Tibial artery (tissue), 4 donors: Measurements from ENCODE around the gene RAB30.

Experiments
- DNase-seq, 2 donors: peaks; one replicate each; pipeline ENCODE4 v3.0.0-alpha.2; 2019
- H3K27ac ChIP-seq, 2 donors: fragments of 200-600 bp; sonication (generic) in 1 of 2; 1 replicate in 1 of 2; 2 replicates in 1 of 2; pipeline ENCODE4 v1.5.1; 2018 to 2019; ENCODE audit warnings: mild to moderate bottlenecking in 1 of 2
- H3K27me3 ChIP-seq, 2 donors: fragments of 200-600 bp; sonication (generic) in 1 of 2; one replicate each; pipeline versions ENCODE4 v1.5.1 to v1.6.0; 2016 to 2019
- H3K36me3 ChIP-seq, 3 donors: fragments of 200-600 bp; sonication (generic) in 2 of 3; one replicate each; pipeline ENCODE4 v1.5.1; 2016 to 2019; ENCODE audit warnings: mild to moderate bottlenecking in 2 of 3
- H3K4me1 ChIP-seq, 4 donors: fragments of 200-600 bp; sonication (generic) in 2 of 4; 1 replicate in 3 of 4; 2 replicates in 1 of 4; pipeline ENCODE4 v1.5.1; 2016 to 2019
- H3K4me3 ChIP-seq, 2 donors: fragments of 200-600 bp; sonication (generic) in 1 of 2; 1 replicate in 1 of 2; 2 replicates in 1 of 2; pipeline ENCODE4 v1.5.1; 2018 to 2019; ENCODE audit warnings: mild to moderate bottlenecking in 2 of 2
- H3K9me3 ChIP-seq, 3 donors: fragments of 200-600 bp; sonication (generic) in 1 of 3; one replicate each; pipeline ENCODE4 v1.5.1; 2016 to 2019
- intact Hi-C: fragments of 100-400 bp; cut with DNase I; formaldehyde crosslinking; loops from one replicate; pipeline ENCODE4 v1.15.0; 2023; ENCODE audit warnings: low total_unique reads
- TF ChIP-seq, protein P1 (sequence below), 2 experiments: fragments of 200-600 bp in 1 of 2; fragments of 450-650 bp in 1 of 2; IDR thresholded peaks; one replicate each; pipeline ENCODE4 v1.5.1; 2017 to 2019; ENCODE audit warnings: antibody characterized with exemption in 2 of 2, mild to moderate bottlenecking in 1 of 2, moderate library complexity in 1 of 2

RAB30 gene

GRCh38 chr11:82980292-82980691, 91.4 kb downstream of the RAB30 start:
- peaks cover 0 to 26% (median 22%) of the 10 kb centered on the region in 3 donors for H3K36me3 ChIP-seq
- TF ChIP-seq, protein P1, sequence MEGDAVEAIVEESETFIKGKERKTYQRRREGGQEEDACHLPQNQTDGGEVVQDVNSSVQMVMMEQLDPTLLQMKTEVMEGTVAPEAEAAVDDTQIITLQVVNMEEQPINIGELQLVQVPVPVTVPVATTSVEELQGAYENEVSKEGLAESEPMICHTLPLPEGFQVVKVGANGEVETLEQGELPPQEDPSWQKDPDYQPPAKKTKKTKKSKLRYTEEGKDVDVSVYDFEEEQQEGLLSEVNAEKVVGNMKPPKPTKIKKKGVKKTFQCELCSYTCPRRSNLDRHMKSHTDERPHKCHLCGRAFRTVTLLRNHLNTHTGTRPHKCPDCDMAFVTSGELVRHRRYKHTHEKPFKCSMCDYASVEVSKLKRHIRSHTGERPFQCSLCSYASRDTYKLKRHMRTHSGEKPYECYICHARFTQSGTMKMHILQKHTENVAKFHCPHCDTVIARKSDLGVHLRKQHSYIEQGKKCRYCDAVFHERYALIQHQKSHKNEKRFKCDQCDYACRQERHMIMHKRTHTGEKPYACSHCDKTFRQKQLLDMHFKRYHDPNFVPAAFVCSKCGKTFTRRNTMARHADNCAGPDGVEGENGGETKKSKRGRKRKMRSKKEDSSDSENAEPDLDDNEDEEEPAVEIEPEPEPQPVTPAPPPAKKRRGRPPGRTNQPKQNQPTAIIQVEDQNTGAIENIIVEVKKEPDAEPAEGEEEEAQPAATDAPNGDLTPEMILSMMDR (IDR thresholded peaks at IDR 0.05): no peak
- no peaks in the 10 kb centered on the region for H3K9me3 ChIP-seq
- H3K27me3 ChIP-seq: no peaks in the 10 kb centered on the region
- intact Hi-C loops: no loop called here
- peaks cover 0 to 57% (median 20%) of the 10 kb centered on the region in 4 donors for H3K4me1 ChIP-seq
- H3K27ac ChIP-seq: peak overlapping the region; percentile 62 to 70
- no peak overlapping the region for H3K4me3 ChIP-seq
- DNase-seq: no peak

DNA sequence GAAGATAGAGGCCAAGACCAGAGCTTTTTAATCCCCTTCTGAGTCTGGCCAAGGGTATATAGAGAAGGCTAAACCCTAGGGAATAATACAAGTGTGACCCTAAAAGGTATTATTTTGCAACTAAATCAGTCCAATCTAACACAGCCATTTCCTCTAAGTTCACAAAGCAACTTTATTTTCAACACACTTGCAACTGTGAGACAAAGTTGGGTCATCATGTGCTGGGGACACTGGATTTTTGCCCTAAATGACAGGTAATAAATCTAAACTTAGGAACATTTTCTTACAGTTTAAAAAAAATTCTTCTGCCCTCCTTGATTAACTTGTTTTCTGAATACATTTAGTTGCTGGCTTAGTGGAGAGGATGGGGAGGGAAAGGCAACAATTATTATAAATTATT, 91.9 kb downstream of the RAB30 start:
- no peak for DNase-seq
- intact Hi-C loops: no loop called here

GRCh38 chr11:82978422-82979099, 93.1 kb downstream of the RAB30 start:
- no peak overlapping the region for H3K4me3 ChIP-seq
- H3K27me3 ChIP-seq: no peaks in the 10 kb centered on the region
- TF ChIP-seq, protein P1 (IDR thresholded peaks at IDR 0.05): no peak
- peaks cover 0 to 57% (median 20%) of the 10 kb centered on the region in 4 donors for H3K4me1 ChIP-seq
- intact Hi-C loops: no loop called here
- H3K27ac ChIP-seq: peak overlapping the region; percentile 62 to 70
- H3K9me3 ChIP-seq: no peaks in the 10 kb centered on the region
- peaks cover 0 to 16% (median 13%) of the 10 kb centered on the region in 3 donors for H3K36me3 ChIP-seq
- DNase-seq: no peak

More for the DNA sequence above, 91.9 kb downstream of the RAB30 start:
- no peaks in the 10 kb centered on the region for H3K27me3 ChIP-seq
- peaks cover 0 to 57% (median 20%) of the 10 kb centered on the region in 4 donors for H3K4me1 ChIP-seq
- H3K36me3 ChIP-seq: peaks cover 0 to 24% (median 22%) of the 10 kb centered on the region in 3 donors
- peak overlapping the region; percentile 62 to 70 for H3K27ac ChIP-seq
- H3K9me3 ChIP-seq: no peaks in the 10 kb centered on the region
- TF ChIP-seq, protein P1 (IDR thresholded peaks at IDR 0.05): no peak
- no peak overlapping the region for H3K4me3 ChIP-seq

DNA sequence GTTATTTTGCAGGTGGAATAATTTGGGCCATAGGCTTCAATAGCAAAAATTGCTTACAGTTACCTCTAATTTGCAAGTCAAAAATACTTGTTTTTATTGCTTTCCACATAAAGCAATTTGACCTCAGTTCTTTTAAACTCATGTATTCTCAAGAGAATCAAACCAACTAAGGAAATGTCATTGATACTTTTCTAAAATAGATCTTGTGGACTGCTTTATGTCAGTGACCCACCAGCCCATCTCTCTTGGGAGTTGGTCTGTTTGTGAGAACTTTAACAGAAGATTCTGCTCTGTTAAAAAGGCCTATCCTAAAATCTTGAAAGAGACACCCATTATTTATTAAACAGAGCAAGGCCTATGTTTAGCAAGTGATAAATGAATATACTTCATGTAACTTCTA, 94.9 kb downstream of the RAB30 start:
- no peaks in the 10 kb centered on the region for H3K27me3 ChIP-seq
- TF ChIP-seq, protein P1 (IDR thresholded peaks at IDR 0.05): no peak
- no peaks in the 10 kb centered on the region for H3K9me3 ChIP-seq
- intact Hi-C loops: no loop called here
- H3K27ac ChIP-seq: peak overlapping the region; percentile 1 to 70
- H3K4me3 ChIP-seq: no peak overlapping the region
- H3K36me3 ChIP-seq: peaks cover 0 to 7% (median 5%) of the 10 kb centered on the region in 3 donors
- H3K4me1 ChIP-seq: peaks cover 0 to 57% (median 20%) of the 10 kb centered on the region in 4 donors
- no peak for DNase-seq

DNA sequence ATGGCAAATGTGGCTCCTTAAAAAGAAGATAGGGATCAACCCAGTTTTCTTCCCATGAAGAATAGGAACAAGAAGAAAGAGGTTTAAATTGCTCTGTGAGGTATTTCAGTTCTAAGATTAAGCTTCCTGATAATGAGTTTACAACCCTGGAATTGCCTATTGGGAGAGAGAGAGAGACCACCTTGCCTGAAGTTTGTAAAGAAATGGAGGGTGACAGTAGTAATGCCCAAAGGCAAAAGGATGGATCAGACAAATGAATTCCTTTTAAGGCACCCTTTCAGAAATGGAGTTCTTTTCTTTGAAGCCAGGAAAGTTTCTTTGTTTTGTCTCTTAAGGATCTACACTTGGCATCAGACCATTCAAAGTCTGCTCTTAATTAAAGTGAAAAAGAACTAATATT, 95.8 kb downstream of the RAB30 start:
- Histone ChIP-seq H3K27me3 (no peaks in the 10 kb centered on the region), H3K27ac (peak overlapping the region; percentile 1 to 70), H3K9me3 (no peaks in the 10 kb centered on the region), H3K36me3 (no peaks in the 10 kb centered on the region), H3K4me1 (peaks cover 0 to 55% (median 20%) of the 10 kb centered on the region in 4 donors), H3K4me3 (no peak overlapping the region)
- intact Hi-C loops: no loop called here
- DNase-seq: no peak
- TF ChIP-seq, protein P1 (IDR thresholded peaks at IDR 0.05): no peak
